SK-MEL-5 (cell line): Measurements from ENCODE around the gene PAQR7. TPM values are rescaled to one million over a fixed set of nuclear protein-coding genes. Genes with fewer than 3 reads are reported as not detected.
"Not testable (repeated sequence)": the region's sequence is repeated elsewhere in the genome, so short reads cannot be mapped to it uniquely, and the experiment has no call there.

ENCODE experiments used
- DNase-seq: peaks from one replicate; pipeline ENCODE4 v3.0.0-alpha.2; 2016; ENCODE audit warnings: low read depth, low spot score
- in situ Hi-C: cut with HindIII; loops from 2 replicates; pipeline ENCODE4 v1.10.0; 2016; ENCODE audit warnings: low sequenced_read_pairs, high pct_unique_total_duplicates, low pct_unique_long_range_greater_than_20kb
- total RNA-seq: library from RNA; depleted of rRNA; stranded (reverse); fragments of >200 nt; shearing (Covaris generic); gene quantifications from 2 replicates; pipeline ENCODE4 v1.2.3, GENCODE V29; 2014

Gene PAQR7
- total RNA-seq, 1 experiment from 2014 or later, result 4.2 TPM

DNA sequence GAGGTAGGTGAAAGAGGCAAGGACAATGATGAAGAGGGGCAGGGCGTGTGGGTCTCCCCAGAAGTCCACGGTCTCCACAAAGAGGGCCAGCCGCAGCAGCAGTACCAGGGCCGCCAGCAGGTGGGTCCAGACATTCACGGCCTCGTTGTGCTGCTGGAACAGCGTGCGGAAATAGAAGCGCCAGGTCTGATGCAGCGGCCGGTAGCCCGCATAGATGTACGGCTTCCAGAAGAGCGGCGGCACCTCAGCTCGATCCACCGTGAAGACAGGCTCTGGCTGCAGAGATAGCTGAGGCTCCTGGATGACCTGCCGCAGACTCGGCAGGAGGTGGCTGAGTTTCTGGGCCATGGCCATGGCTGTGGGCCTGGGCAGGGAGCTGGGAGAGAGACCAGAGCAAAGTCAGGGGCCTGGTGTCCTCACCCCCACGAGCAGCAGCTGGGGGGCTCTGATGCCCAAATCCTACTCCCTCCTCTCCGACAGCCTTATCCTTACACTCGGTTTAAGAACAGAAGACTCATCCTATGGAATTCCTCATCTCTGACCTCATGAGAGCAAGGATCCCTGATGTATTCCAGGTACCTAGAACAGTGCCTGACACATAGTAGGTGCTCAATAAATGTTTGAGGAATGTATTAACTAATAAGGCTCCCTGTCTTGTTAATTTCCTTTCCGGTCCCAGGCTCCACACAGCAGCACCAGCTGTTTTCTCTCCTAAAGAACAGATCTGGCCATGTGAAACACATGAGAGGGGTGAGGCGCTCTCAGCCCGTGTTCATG lies 11.8 kb downstream of the PAQR7 start:
- no peak for DNase-seq
- in situ Hi-C loops, result no loop called here

DNA sequence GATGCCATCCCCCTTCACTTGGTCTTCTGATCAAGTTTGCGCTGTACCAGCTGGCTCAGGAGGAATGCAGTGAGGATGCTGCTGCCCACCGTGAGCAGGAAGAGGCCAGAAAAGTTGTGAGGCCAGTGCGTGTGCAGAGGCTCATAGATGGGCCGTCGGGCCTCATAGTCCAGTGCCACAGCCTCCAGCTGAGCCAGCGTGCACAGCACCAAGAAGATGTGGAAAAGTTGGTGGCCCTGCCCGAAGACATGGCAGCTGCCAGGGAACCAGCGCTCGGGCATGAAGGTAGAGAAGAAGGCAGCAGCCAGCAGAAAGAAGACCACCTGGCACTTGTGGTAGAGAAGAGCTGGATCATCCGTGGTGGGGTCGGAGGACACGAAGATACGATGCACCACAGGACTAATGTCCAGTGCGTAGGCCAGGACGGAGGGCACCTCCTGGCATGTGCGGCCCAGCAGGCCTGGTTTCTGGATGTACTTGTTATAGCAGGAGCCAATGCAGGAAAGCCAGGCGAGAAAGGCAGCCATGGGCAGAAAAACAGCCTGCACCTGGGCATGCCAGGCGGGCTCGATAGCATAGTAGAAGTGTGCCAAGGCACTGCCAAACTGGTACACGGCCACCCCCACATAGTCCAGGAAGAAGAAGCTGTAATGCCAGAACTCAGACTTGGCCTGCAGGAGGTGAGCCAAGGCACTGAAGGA lies 12.6 kb downstream of the PAQR7 start:
- no peak for DNase-seq
- in situ Hi-C loops, result no loop called here

DNA sequence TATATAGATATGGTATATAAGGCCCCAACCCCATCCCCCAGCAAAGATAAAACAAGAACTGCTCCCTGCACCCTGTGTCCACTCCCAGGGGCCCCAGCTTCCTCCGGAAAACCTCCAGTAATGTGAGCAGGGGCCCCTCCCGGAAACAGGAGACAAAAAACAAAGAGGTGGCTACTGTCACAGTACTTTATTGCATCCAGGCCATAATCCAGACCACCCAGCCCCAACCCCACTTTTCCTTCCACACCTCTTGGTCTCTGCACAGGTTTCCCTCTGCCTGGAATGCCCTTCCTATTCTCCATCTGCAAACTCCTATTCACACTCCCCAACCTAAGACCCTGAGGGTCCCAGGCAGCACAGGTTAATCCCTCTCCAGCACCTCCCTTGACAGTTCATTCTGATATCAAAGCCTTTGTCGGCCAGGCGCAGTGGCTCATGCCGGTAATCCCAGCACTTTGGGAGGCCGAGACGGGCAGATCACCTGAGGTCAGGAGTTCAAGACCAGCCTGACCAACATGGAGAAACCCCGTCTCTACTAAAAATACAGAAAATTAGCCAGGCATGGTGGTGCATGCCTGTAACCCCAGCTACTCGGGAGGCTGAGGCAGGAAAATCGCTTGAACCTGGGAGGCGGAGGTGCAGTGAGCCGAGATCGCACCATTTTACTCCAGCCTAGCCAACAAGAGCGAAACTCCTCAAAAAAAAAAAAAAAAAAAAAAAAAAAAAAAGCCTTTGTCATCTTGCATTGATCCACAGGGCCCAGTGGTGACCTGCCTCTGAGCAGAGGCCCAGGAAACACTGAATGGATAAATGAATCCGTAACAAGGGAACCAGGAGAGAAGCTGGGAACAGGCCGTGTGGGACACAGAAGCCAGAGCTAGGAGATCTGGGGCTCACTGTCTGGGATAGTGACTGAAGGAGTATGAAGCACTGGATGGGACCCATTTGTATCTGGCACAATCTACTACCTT lies 13.9 kb downstream of the PAQR7 start:
- in situ Hi-C loops, result no loop called here
- peak; percentile 10 for DNase-seq

DNA sequence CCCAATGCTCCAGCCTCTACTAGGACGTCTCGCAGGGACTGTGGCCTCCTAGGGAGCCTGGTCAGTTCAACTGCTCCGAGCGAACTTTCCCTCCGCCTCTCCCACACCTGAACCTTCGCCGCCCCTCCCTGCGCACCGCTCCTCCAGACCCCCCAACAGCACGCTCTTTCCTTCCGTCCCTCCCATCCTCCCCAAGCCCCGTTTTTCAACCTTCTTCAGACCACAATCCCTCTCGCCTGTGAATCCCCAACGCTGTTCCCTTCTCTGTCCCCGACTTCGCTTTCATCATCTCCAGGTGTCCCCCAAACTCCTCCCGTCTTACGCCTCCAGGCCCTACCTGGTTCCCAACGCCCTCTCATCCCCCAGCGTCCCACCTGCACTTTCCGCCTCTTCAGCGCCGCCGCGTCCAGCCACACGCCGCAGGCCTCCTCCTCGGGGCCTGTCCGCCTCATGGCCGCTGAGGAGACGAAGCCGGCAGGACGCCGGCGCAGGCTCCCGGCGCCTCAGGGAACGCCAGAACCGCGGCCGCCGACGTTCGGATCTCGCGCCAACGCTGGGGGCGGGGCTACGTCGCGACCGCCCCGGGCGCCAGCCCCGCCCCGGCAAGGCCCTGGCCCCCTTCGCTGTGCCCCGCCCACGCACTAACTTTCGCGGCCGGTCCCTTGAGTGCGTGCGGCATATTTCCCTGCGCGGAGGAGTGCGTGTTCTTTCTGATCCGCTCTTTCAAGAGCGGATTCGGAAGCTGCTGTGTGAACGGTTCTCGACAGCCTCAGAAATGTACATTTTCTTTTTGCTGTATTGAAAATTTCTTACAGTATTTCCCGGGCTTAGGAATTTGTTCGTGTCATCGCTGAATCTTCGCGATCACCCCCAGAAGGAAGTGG lies 16.4 kb downstream of the PAQR7 start, which contains the start of gene AUNIP:
TSS of gene AUNIP (minus strand) at position 552 of the 884 bp plus-strand sequence. CDS start at position 452, 100 bp downstream.
- in situ Hi-C loops, result no loop called here
- DNase-seq, result peak; percentile 81

DNA sequence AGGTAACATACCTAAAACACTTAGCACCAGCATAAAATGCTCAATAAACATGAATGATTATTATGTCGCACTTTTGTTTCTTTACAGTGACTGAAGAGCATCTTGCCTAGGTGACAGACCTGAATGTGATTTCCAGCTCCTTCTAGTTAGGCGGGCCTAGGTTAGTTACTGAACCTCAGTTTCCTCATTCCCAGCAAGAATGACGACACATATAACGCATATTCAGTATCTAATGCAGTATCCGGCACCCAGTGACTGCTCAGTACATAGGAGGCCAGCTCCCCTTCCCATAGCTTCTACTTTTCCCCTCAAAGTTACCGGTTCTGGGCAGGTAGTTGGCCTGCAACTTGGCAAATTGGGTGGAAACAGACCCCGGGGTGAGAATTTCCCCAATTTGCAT lies 17.0 kb downstream of the PAQR7 start:
- no peak for DNase-seq
- in situ Hi-C loops, result no loop called here

DNA sequence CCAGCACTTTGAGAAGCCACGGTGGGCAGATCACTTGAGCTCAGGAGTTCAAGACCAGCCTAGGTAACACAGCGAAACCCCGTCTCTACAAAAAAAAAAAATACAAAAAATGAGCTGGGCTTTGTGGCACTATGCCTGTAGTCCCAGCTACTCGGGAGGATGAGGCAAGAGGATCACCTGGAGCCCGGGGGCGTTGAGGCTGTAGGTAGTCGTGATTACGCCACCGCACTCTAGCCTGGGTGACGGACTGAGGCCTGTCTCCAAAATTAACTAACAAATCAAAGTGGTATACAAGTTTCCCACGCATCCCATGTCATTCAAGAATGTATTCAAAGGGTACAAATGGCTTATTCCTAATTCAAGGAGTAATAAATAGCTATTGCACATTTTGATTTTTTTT lies 18.7 kb downstream of the PAQR7 start:
- in situ Hi-C loops, result no loop called here

DNA sequence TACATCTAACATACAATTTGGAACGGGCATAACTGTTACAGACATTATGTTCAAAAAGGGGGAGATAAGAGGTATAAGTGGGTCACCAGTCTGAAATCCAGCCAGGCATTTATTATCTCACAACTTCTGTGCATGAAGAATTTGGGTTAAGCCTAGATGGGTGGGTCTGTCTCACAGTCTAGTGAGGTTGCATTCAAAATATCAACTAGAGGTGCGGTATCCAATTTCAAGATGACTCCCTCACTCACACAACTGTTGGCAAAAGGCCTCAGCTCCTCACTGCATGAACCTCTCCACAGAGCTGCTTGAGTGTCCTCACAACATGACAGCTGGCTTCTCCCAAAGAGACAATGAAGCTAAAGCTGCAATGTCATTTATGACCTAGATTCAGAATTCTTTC lies 21.0 kb downstream of the PAQR7 start:
- DNase-seq, result no peak
- in situ Hi-C loops, result no loop called here

More for the DNA sequence above, 18.7 kb downstream of the PAQR7 start:
- DNase-seq, result no peak

DNA sequence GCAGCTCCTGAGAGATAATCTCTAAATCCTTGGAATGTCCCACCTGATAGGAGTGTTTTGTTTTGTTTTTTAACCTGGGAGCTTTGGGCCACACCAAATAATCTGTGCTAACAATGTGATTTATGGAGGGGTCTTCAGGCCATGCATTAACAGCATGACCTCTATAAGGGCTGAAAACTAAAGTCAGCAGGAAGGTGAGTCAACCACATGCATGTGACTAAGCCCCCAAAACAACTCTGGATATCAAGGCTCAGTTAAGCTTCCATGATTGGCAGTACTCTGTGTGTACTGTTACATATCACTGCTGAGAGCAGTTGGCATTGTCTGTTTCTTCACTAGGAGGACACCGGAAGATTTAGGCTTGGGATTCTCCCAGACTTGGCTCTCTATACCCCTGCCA lies 27.0 kb downstream of the PAQR7 start:
- no peak for DNase-seq
- in situ Hi-C loops, result no loop called here

DNA sequence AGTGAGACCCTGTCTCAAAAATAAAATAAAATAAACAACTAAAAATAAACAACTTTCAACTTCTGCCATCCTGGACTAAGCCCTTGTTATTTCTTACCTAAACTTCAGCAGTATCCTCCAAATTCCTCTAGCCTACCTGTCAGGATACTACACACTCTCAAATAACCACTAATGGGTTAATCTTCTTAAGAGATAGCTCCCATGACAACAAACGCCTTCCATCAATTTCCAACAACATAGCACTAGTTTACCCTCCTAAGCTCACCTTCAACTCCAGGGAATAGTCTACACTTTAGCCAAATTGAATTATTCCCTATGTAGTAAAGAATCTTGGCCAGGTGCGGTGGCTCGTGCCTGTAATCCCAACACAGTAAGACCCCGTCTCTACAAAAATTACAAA lies 27.6 kb downstream of the PAQR7 start:
- in situ Hi-C loops, result no loop called here
- DNase-seq, result no peak

DNA sequence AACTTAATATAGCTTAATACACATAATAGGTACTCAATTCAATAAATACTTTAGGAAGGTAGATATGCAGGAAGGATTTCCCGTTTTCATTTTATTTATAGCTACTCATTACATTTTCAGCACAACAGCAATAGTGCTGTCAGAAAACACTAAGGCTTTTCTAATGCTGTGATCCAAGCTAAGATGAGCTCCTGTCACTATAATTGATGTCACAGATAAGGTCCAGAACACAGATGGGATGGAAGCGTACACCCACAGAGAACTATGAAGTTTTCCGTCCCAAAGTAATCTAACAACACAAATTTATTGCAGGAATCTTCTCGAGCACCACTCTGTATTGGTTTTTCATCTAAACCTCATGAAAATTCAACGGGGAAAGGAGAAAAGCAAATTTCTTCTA lies 29.8 kb downstream of the PAQR7 start:
- no peak for DNase-seq
- in situ Hi-C loops, result no loop called here

DNA sequence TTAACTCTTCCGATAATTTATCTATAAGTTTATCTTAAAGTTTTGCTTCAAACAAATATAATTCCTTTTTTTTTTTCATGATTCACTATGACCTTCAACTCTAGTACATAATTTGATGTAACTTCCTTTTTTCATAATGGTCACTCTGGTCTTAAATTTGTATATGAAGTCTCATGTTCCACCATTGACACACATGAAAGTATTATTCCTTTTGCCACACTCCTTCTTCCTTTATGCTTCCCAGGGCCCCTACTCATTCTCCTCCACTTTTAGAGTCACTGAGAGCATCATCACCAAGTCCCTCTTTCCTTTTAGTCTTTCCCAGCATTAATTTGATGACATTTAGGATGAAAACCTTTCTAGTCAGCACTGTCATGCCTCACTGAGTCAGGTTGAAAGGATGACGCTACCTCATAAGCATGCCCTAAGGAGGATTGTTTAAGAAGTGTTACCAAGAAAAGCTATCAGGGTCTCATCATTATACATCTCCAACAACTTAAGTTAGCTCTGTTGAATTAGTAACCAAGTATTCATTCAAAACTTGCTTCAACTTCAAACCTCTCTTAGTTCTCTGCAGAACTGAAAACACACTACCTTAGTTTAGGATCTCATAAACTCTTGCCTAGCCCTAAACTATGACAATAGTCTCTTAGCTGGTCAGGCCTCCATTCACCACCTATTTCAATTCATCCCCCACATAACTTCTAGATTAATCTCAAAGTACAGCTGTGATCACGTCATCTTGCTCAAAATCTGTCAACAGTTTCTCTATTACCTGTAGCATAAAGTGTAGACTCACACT lies 30.8 kb downstream of the PAQR7 start:
- no peak for DNase-seq
- in situ Hi-C loops, result no loop called here

DNA sequence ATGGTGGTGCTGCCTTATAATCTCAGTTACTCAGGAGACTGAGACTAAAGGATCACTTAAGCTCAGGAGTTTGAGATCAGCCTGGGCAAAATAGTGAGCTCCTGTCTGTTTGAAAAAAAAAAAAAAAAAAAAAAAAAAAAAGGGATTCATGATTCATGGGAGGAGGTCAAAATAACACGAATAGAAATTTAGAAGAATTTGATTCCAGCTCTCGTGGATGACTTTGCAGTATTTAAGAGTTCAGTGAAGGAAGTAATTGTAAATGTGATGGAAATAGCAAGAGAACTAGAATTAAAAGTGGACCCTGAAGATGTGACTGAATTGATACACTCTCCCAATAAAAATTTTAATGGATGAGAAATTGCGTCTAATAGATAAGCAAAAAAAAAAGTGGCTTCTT lies 32.0 kb downstream of the PAQR7 start:
- in situ Hi-C loops, result no loop called here
- no peak for DNase-seq

DNA sequence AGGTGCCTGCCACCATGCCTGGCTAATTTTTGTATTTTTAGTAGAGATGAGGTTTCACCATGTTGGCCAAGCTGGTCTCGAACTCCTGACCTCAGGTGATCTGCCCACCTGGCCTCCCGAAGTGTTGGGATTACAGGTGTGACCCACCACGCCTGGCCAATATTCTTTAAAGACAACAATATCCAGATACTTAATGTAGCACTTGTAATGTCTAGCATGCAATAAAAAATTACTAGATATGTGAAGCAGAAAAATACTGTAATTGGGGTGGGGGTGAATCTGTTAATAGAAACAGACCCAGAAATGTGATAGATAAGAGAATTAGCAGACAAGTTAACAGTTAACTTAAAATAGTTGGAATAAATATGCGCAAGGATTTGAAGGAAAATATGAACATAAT lies 35.7 kb downstream of the PAQR7 start:
- in situ Hi-C loops, DNase-seq: not testable (repeated sequence)

DNA sequence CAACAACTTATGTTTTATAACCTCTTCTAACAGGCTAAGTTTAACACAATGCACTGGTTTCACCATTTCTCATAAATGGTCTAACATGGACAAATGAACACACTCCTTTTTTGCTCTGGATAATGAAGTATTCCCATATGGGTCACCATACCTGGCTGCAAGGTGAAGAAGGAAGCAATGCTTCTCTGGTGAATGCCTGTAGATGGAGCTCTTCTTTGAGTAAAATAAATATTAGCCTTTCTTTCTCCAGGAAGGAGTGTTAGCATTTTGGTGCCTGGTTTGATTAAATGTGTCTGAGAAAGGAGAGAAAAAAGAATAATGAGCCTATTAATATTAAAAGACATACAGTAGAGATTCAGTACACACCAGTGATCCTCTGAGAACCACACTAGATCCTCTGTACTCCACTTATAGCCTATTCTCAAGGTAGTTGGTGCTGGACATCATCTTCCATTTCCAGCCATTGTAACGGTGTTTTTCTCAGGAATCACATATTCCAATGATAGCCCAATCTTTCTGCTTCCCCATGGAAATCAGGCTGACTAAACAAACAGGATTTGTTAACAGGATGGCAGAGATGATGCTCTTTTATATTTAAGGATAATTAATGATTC lies 38.1 kb downstream of the PAQR7 start:
- DNase-seq, result peak; percentile 27
- in situ Hi-C loops, result no loop called here

DNA sequence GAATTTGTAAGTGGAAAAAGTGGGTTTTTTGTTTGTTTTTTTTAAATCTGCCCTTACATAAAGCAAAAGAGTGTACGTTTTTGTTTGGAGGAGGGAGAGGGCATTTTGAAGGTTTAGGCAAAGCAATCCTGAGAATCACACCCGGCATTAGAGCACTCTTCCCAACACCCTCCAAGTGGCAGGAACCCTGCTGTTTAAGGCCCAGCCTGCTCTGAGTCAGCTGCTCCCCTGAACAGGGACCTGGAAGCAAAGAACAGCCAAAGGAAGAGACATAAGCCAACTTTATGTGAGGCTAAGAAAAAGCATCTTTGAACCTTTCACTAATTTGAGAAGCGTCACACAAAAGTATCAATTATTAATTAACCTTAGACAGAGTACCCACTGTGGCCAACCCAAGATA lies 38.8 kb downstream of the PAQR7 start:
- no peak for DNase-seq
- in situ Hi-C loops, result no loop called here

DNA sequence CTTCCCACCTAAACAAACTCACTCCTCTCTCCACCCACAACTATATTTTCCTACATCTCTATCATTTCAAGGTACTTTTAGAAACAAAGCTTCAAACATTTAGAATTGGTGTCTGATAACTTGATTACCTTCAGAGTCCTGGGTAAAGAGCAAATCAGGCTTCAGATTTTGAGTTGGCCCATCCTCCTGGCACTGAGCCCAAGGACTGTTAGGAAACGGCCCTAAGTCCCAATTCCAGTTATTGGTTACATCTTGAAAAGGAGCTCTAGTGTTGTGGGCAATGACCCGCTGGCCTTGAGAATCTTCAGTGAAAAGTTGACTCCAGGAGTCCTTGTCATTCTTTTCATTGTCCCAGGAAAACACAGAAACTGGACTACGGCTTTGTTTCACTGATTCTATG lies 40.6 kb downstream of the PAQR7 start:
- DNase-seq, result no peak
- in situ Hi-C loops, result no loop called here
